Transverse colon (tissue), 3 donors: ENCODE results near the gene IP6K2.

Source experiments
- EP300 ChIP-seq: sonication (generic); formaldehyde crosslinking; IDR thresholded peaks from one replicate; pipeline ENCODE4 v1.6.1; 2017; ENCODE audit warnings: antibody characterized with exemption, low read depth
- POLR2A ChIP-seq: fragments of 450-650 bp; IDR thresholded peaks from one replicate; pipeline ENCODE4 v1.6.1; 2016; ENCODE audit warnings: antibody characterized with exemption, mild to moderate bottlenecking, moderate library complexity
- TF ChIP-seq, protein P1 (sequence below), 5 experiments: fragments of 200-600 bp in 3 of 5; fragments of 450-650 bp in 2 of 5; sonication (generic) in 3 of 5; IDR thresholded peaks; 1 replicate in 2 of 5; 2 replicates in 3 of 5; pipeline ENCODE4 v1.5.1; 2016 to 2017; ENCODE audit warnings: antibody characterized with exemption in 5 of 5, inconsistent platforms in 3 of 5, mild to moderate bottlenecking in 2 of 5, moderate library complexity in 1 of 5

DNA sequence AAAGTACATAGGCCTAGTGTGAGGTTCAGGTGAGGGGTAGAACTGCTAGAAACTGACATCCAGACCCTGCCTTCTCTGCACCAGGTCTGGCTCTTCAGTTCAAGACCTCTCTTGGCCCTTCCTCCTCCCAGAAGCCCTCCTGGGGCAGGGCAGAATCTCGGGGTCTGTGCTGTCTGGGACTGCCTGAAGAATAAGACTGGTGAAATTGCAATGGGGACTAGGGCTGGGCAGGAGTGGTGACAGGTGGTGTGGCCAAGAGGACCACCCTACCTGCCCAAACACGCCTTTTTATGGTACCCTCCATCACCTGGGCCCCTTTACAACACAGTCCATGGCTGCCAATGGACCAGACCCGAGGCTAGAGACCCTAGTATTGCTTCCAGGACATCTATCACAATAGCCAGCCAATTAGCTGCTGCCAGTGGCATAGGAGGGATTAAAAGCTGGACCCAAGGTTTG, 29.8 kb downstream of the IP6K2 start:
- no peak for TF ChIP-seq POLR2A
- TF ChIP-seq EP300: no peak
- TF ChIP-seq, protein P1, sequence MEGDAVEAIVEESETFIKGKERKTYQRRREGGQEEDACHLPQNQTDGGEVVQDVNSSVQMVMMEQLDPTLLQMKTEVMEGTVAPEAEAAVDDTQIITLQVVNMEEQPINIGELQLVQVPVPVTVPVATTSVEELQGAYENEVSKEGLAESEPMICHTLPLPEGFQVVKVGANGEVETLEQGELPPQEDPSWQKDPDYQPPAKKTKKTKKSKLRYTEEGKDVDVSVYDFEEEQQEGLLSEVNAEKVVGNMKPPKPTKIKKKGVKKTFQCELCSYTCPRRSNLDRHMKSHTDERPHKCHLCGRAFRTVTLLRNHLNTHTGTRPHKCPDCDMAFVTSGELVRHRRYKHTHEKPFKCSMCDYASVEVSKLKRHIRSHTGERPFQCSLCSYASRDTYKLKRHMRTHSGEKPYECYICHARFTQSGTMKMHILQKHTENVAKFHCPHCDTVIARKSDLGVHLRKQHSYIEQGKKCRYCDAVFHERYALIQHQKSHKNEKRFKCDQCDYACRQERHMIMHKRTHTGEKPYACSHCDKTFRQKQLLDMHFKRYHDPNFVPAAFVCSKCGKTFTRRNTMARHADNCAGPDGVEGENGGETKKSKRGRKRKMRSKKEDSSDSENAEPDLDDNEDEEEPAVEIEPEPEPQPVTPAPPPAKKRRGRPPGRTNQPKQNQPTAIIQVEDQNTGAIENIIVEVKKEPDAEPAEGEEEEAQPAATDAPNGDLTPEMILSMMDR (IDR thresholded peaks at IDR 0.05): no peak
